ENCODE measurements around the gene LAMA3. TPM values are rescaled to one million over a fixed set of nuclear protein-coding genes. Genes with fewer than 3 reads are reported as not detected.

The LAMA3 gene
- total and polyA plus RNA-seq, 9 donors = 2.9 to 44.9 (median 14.8) TPM

GRCh38 chr18:23945416-23946079 lies 256.3 kb downstream of the LAMA3 start:
- intact Hi-C loops (cut with DNase I) = no loop called here
- Histone ChIP-seq H3K36me3 (no peaks in the 10 kb centered on the region), H3K9me3 (no peaks in the 10 kb centered on the region), H3K27ac (no peak overlapping the region), H3K4me1 (ENCODE audit: insufficient read depth) (no peaks in the 10 kb centered on the region), H3K27me3 (no peaks in the 10 kb centered on the region), H3K4me3 (no peak overlapping the region)
- no peak for DNase-seq
- TF ChIP-seq EP300 (IDR thresholded peaks at IDR 0.05) (no peak), POLR2A (IDR thresholded peaks at IDR 0.05) (no peak)
- TF ChIP-seq, protein P1, sequence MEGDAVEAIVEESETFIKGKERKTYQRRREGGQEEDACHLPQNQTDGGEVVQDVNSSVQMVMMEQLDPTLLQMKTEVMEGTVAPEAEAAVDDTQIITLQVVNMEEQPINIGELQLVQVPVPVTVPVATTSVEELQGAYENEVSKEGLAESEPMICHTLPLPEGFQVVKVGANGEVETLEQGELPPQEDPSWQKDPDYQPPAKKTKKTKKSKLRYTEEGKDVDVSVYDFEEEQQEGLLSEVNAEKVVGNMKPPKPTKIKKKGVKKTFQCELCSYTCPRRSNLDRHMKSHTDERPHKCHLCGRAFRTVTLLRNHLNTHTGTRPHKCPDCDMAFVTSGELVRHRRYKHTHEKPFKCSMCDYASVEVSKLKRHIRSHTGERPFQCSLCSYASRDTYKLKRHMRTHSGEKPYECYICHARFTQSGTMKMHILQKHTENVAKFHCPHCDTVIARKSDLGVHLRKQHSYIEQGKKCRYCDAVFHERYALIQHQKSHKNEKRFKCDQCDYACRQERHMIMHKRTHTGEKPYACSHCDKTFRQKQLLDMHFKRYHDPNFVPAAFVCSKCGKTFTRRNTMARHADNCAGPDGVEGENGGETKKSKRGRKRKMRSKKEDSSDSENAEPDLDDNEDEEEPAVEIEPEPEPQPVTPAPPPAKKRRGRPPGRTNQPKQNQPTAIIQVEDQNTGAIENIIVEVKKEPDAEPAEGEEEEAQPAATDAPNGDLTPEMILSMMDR (IDR thresholded peaks at IDR 0.05) = no peak
- WGBS, 3 donors = 88 to 94% (median 88%) methylated on average over 7 of the region's 7 CpGs

GRCh38 chr18:23949863-23950262 lies 260.6 kb downstream of the LAMA3 start:
- no peaks in the 10 kb centered on the region for H3K36me3 ChIP-seq
- 87 to 94% (median 88%) methylated on average over 5 of the region's 5 CpGs for WGBS, 3 donors

GRCh38 chr18:23950644-23951043 lies 261.4 kb downstream of the LAMA3 start:
- TF ChIP-seq EP300 (IDR thresholded peaks at IDR 0.05) = no peak
- TF ChIP-seq, protein P1 (IDR thresholded peaks at IDR 0.05) = no peak
- TF ChIP-seq POLR2A (IDR thresholded peaks at IDR 0.05) = no peak
- 66 to 82% (median 77%) methylated on average over 3 of the region's 3 CpGs for WGBS, 3 donors

More at GRCh38 chr18:23949863-23950262, 260.6 kb downstream of the LAMA3 start:
- Histone ChIP-seq H3K4me1 (ENCODE audit: insufficient read depth) (no peaks in the 10 kb centered on the region), H3K4me3 (no peak overlapping the region), H3K27ac (no peak overlapping the region), H3K27me3 (no peaks in the 10 kb centered on the region), H3K9me3 (no peaks in the 10 kb centered on the region)
- intact Hi-C loops (cut with DNase I) = loop anchor here in 1 of 4 donors (10.0 kb wide), 1 partner anchor 165 kb away; no protein-coding TSS in a partner anchor
- TF ChIP-seq, protein P1 (IDR thresholded peaks at IDR 0.05) = no peak
- TF ChIP-seq POLR2A (IDR thresholded peaks at IDR 0.05) = no peak
- no peak for TF ChIP-seq EP300 (IDR thresholded peaks at IDR 0.05)
- no peak for DNase-seq

DNA sequence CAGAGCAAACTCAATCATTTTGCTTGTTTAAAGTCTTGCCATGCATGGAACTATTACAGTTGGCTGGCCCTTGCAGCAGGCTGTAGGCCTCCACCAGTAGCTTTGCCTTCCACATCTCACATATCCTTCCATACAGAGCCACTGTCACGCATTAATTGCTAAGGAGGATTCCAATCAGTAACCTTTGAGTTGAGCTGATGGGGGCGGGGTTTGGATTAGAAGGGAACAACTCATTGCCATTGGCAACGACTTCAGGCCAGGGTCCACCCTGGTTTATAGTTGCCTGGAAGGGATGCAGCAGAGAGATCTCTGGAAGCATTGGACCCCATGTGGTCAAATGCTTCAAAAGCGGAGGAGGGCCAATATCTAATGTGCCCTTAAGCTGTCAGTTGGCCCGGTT lies 262.0 kb downstream of the LAMA3 start:
- Histone ChIP-seq H3K9me3 (no peaks in the 10 kb centered on the region), H3K4me1 (ENCODE audit: insufficient read depth) (no peaks in the 10 kb centered on the region), H3K27me3 (no peaks in the 10 kb centered on the region), H3K27ac (no peak overlapping the region), H3K36me3 (no peaks in the 10 kb centered on the region), H3K4me3 (no peak overlapping the region)
- TF ChIP-seq POLR2A (IDR thresholded peaks at IDR 0.05) (no peak), EP300 (IDR thresholded peaks at IDR 0.05) (no peak)
- TF ChIP-seq, protein P1 (IDR thresholded peaks at IDR 0.05) = no peak
- DNase-seq = no peak
- intact Hi-C loops (cut with DNase I) = loop anchor here in 1 of 4 donors (10.0 kb wide), 1 partner anchor 164 kb away; no protein-coding TSS in a partner anchor
- 86 to 94% (median 93%) methylated on average over 5 of the region's 5 CpGs for WGBS, 3 donors

More at GRCh38 chr18:23950644-23951043, 261.4 kb downstream of the LAMA3 start:
- no peak for DNase-seq
- intact Hi-C loops (cut with DNase I) = loop anchor here in 1 of 4 donors (10.0 kb wide), 1 partner anchor 164 kb away; no protein-coding TSS in a partner anchor
- Histone ChIP-seq H3K4me1 (ENCODE audit: insufficient read depth) (no peaks in the 10 kb centered on the region), H3K9me3 (no peaks in the 10 kb centered on the region), H3K4me3 (no peak overlapping the region), H3K27ac (no peak overlapping the region), H3K36me3 (no peaks in the 10 kb centered on the region), H3K27me3 (no peaks in the 10 kb centered on the region)
